ENCODE results near the gene SCAMP4.
A peak's percentile ranks its signal among the peaks of the same experiment; 100 is the strongest.
"Not testable (repeated sequence)": the region's sequence is repeated elsewhere in the genome, so short reads cannot be mapped to it uniquely, and the experiment has no call there.

SCAMP4 gene

DNA sequence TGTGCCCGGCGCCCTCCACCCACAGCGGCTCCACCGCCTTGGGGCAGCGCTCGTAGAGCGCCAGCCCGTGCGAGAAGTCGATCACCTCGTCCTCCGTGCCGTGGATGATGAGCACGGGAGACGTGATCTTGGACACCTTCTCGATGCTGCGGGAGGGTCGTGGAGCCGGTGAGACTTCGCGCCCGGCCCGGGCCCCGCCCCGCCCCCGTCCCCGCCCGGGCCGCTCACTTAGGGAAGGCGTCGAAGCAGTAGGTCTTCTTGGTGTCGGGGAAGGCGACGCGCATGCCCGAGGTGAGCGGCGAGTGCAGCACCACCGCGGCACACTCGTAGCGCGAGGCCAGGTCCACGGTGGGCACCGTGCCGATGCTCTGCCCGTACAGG lies 27.9 kb upstream of the SCAMP4 start:
- H3K27ac ChIP-seq (ENCODE audit: insufficient read depth in 1 of 2, low read depth in 1 of 2, low read length in 2 of 2, poor library complexity in 1 of 2, severe bottlenecking in 2 of 2); H3K4me3 ChIP-seq (ENCODE audit: control insufficient read depth in 1 of 7, extremely low read depth in 1 of 7, insufficient read depth in 4 of 7, low read depth in 2 of 7, low read length in 6 of 7); H3K9me3 ChIP-seq (ENCODE audit: control extremely low read depth in 1 of 5, control insufficient read depth in 4 of 5, insufficient read depth in 2 of 5, low read depth in 1 of 5, low read length in 4 of 5); H3K27me3 ChIP-seq (replicated peaks in 2 of 5; ENCODE audit: control insufficient read depth in 4 of 5, insufficient read depth in 5 of 5, low read length in 4 of 5); DNase-seq: not testable (repeated sequence)
- H3K4me1 ChIP-seq (ENCODE audit: control extremely low read depth in 1 of 4, control insufficient read depth in 4 of 4, insufficient read depth in 4 of 4, low read length in 3 of 4): peaks cover 6 to 36% (median 29%) of the 10 kb centered on the region in 4 experiments
- WGBS (ENCODE audit: insufficient coverage): 88% methylated on average over 15 of the region's 47 CpGs
- ChIA-PET POLR2A (interaction anchor here (1.5 to 3.0 kb wide), 2 partner anchors 13 to 20 kb away, joined by 4 to 19 read pairs; no protein-coding TSS in a partner anchor), CTCF (interaction anchor here (0.6 to 3.2 kb wide), 3 partner anchors 12 to 17 kb away, joined by 4 to 32 read pairs (median 4); no protein-coding TSS in a partner anchor)
- peaks cover 0 to 30% (median 12%) of the 10 kb centered on the region in 4 experiments for H3K36me3 ChIP-seq (ENCODE audit: control insufficient read depth in 4 of 4, insufficient read depth in 4 of 4, low read length in 3 of 4)

DNA sequence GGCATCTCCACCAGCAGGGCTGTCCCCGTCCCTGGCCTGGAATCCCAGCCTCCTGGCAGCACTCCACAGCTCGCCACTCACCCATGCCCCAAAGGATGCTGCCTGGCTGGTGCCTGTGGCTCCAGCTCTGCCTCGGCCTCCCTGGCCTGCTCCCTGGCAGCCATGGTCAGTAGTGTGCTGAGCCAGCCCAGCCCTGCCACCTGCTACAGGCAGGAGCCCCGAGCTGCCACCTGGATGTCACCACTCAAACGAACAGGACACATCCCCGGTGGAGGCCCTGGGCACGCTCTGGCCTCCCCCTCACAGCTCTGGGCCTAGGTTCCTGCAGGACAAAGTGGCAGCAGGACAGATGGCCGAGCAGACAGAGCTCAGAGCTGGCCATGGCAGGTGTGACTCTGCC lies 26.6 kb upstream of the SCAMP4 start:
- H3K4me3 ChIP-seq (ENCODE audit: control insufficient read depth in 1 of 7, extremely low read depth in 1 of 7, insufficient read depth in 4 of 7, low read depth in 2 of 7, low read length in 6 of 7); H3K9me3 ChIP-seq (ENCODE audit: control extremely low read depth in 1 of 5, control insufficient read depth in 4 of 5, insufficient read depth in 2 of 5, low read depth in 1 of 5, low read length in 4 of 5); CTCF ChIA-PET; H3K27ac ChIP-seq (ENCODE audit: insufficient read depth in 1 of 2, low read depth in 1 of 2, low read length in 2 of 2, poor library complexity in 1 of 2, severe bottlenecking in 2 of 2); POLR2A ChIA-PET; H3K27me3 ChIP-seq (replicated peaks in 2 of 5; ENCODE audit: control insufficient read depth in 4 of 5, insufficient read depth in 5 of 5, low read length in 4 of 5); DNase-seq: not testable (repeated sequence)
- Histone ChIP-seq H3K4me1 (ENCODE audit: control extremely low read depth in 1 of 4, control insufficient read depth in 4 of 4, insufficient read depth in 4 of 4, low read length in 3 of 4) (peaks cover 6 to 43% (median 36%) of the 10 kb centered on the region in 4 experiments), H3K36me3 (ENCODE audit: control insufficient read depth in 4 of 4, insufficient read depth in 4 of 4, low read length in 3 of 4) (peaks cover 0 to 17% (median 6%) of the 10 kb centered on the region in 4 experiments)
- WGBS (ENCODE audit: insufficient coverage): 89% methylated on average over 8 of the region's 8 CpGs

DNA sequence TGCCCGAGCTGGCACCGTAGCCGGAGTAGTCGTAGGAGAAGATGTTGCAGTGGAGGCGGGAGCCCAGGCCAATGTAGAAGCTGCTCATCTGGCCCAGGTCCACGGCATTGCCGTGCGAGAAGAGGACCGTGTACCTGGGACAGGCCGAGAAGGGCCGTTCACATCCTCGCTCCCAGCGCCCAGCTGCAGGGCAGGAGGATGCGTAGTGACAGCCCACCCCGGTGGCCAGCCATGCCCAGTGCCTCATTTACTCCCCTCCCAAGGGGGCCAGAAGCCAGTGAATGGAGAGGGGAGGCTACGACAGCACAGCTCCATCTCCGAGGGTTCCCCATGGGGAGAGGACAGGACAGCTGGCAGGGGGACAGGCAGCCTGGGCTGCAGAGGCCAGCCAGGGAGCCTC lies 25.2 kb upstream of the SCAMP4 start:
- POLR2A ChIA-PET; H3K27me3 ChIP-seq (replicated peaks in 2 of 5; ENCODE audit: control insufficient read depth in 4 of 5, insufficient read depth in 5 of 5, low read length in 4 of 5); H3K9me3 ChIP-seq (ENCODE audit: control extremely low read depth in 1 of 5, control insufficient read depth in 4 of 5, insufficient read depth in 2 of 5, low read depth in 1 of 5, low read length in 4 of 5); H3K4me3 ChIP-seq (ENCODE audit: control insufficient read depth in 1 of 7, extremely low read depth in 1 of 7, insufficient read depth in 4 of 7, low read depth in 2 of 7, low read length in 6 of 7); DNase-seq; H3K27ac ChIP-seq (ENCODE audit: insufficient read depth in 1 of 2, low read depth in 1 of 2, low read length in 2 of 2, poor library complexity in 1 of 2, severe bottlenecking in 2 of 2): not testable (repeated sequence)
- H3K4me1 ChIP-seq (ENCODE audit: control extremely low read depth in 1 of 4, control insufficient read depth in 4 of 4, insufficient read depth in 4 of 4, low read length in 3 of 4): peaks cover 3 to 44% (median 37%) of the 10 kb centered on the region in 4 experiments
- CTCF ChIA-PET: interaction anchor here (1.1 to 1.4 kb wide), 2 partner anchors 16 to 18 kb away, joined by 3 to 5 read pairs; no protein-coding TSS in a partner anchor
- H3K36me3 ChIP-seq (ENCODE audit: control insufficient read depth in 4 of 4, insufficient read depth in 4 of 4, low read length in 3 of 4): peaks cover 0 to 12% (median 5%) of the 10 kb centered on the region in 4 experiments
- 94% methylated on average over 8 of the region's 17 CpGs for WGBS (ENCODE audit: insufficient coverage)

DNA sequence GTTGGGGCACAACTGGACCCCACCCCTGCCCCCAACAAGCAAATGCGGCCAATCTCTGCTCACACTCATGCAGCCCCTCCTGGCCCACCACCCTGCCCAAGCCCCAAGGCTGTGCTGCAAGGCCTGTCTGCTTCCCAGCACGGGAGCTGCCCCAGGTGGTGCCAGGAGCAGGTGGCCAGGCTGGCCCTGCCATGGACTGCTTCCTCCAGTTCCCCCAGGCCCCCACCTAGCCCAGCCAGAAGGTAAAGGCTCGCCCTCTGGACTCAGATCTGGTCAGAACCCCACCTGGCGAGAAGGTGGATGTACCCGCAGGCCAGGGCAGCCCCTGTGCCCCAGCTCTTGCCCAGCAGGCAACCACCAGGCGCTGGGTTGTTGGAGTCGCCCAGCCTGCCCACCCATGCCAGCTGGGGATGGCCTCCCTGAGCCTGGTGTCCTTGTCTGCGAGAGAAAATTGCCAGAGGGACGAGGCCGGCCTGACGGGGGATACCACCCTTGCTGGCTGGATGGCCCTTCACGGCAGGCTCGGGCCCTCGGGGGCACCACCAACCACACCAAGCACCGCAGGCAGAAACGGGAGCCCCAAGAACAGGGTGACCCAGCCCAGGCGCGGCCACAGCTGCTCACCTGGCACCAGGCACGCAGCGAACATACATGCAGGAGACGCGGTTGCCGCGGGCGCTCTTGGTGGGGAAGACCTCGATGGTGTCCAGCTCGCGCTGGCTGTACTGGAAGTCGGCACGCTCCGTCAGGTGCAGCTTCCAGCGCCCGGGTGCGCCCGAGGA lies 24.4 kb upstream of the SCAMP4 start:
- no peak for DNase-seq
- Histone ChIP-seq H3K9me3 (ENCODE audit: control extremely low read depth in 1 of 5, control insufficient read depth in 4 of 5, insufficient read depth in 2 of 5, low read depth in 1 of 5, low read length in 4 of 5) (no peaks in the 10 kb centered on the region), H3K4me1 (ENCODE audit: control extremely low read depth in 1 of 4, control insufficient read depth in 4 of 4, insufficient read depth in 4 of 4, low read length in 3 of 4) (peaks cover 3 to 42% (median 37%) of the 10 kb centered on the region in 4 experiments), H3K4me3 (ENCODE audit: control insufficient read depth in 1 of 7, extremely low read depth in 1 of 7, insufficient read depth in 4 of 7, low read depth in 2 of 7, low read length in 6 of 7) (no peak overlapping the region), H3K36me3 (ENCODE audit: control insufficient read depth in 4 of 4, insufficient read depth in 4 of 4, low read length in 3 of 4) (peaks cover 0 to 12% (median 5%) of the 10 kb centered on the region in 4 experiments), H3K27me3 (replicated peaks in 2 of 5; ENCODE audit: control insufficient read depth in 4 of 5, insufficient read depth in 5 of 5, low read length in 4 of 5) (no peaks in the 10 kb centered on the region), H3K27ac (ENCODE audit: insufficient read depth in 1 of 2, low read depth in 1 of 2, low read length in 2 of 2, poor library complexity in 1 of 2, severe bottlenecking in 2 of 2) (no peak overlapping the region)
- POLR2A ChIA-PET: no interaction called here
- 98% methylated on average over 15 of the region's 35 CpGs for WGBS (ENCODE audit: insufficient coverage)
- CTCF ChIA-PET: interaction anchor here (1.1 to 1.4 kb wide), 2 partner anchors 16 to 17 kb away, joined by 3 to 5 read pairs; no protein-coding TSS in a partner anchor

DNA sequence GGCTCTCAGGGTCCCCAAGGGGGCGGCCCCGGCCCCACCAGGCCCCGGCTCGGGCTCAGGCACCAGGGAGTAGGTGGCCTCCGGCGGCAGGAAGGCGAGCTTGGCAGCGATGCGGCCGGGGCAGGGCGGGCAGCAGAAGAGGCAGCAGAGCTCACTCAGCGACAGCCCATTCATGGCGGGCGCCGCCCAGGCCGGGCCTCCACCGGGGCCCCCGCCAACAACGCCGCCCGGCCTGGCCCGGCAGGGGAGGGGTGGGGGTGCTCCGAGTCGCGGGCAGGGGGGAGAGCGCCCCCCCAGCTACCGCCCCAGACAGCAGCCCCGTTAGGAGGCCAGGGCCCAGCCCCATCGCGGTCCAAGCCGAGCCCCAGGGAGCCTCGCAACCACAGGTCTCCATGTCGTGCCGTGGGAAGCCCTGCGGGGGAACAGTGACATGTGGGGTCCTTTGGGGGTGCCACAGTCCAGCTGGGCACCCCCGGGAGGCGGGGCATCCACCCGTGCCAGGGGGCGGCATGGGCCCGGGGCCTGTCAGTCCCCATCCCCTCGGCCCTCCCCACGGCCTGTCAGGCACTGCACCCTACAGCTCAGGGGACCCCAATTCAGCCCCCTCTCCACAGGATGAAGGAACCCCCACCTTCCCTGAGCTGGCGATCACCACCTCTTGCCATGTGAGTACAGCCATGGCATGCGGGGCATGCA lies 23.7 kb upstream of the SCAMP4 start:
- H3K4me3 ChIP-seq (ENCODE audit: control insufficient read depth in 1 of 7, extremely low read depth in 1 of 7, insufficient read depth in 4 of 7, low read depth in 2 of 7, low read length in 6 of 7); CTCF ChIA-PET: not testable (repeated sequence)

DNA sequence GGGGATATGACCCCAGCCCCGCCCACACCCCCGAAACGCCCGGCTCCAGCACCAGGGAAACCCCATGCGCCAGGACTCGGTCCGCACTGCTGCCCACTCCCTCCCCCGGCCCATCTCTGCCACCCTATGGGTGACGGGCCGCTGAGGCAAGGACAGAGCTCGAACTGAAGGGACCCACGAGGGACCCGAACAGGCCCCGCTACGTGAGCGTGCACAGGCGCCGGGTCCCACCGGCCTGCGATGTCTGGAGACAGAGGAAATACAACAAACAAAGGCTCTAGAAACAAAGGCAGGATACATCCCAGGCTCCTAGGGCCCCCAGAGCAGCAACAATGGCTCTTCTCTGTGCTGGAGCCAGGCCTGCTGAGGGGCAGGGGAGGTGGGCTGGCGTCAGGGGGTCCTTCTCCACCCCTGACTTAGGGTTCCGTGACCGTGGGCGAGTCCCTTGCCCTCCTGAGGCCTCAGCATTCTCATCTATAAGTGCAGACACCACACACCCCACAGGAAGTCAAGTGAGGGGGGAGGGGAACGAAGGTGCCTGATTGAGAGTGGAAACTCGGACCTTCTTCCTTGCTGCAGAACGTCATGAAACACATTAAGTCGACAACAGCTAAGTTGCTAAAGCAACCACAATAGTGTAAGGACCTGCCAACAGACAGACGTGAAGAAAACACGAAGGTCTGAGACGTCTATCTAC lies 23.0 kb upstream of the SCAMP4 start:
- Histone ChIP-seq H3K27me3 (replicated peaks in 2 of 5; ENCODE audit: control insufficient read depth in 4 of 5, insufficient read depth in 5 of 5, low read length in 4 of 5) (no peaks in the 10 kb centered on the region), H3K4me3 (ENCODE audit: control insufficient read depth in 1 of 7, extremely low read depth in 1 of 7, insufficient read depth in 4 of 7, low read depth in 2 of 7, low read length in 6 of 7) (no peak overlapping the region), H3K4me1 (ENCODE audit: control extremely low read depth in 1 of 4, control insufficient read depth in 4 of 4, insufficient read depth in 4 of 4, low read length in 3 of 4) (peaks cover 3 to 42% (median 36%) of the 10 kb centered on the region in 4 experiments), H3K36me3 (ENCODE audit: control insufficient read depth in 4 of 4, insufficient read depth in 4 of 4, low read length in 3 of 4) (peaks cover 0 to 12% (median 5%) of the 10 kb centered on the region in 4 experiments), H3K9me3 (ENCODE audit: control extremely low read depth in 1 of 5, control insufficient read depth in 4 of 5, insufficient read depth in 2 of 5, low read depth in 1 of 5, low read length in 4 of 5) (no peaks in the 10 kb centered on the region), H3K27ac (ENCODE audit: insufficient read depth in 1 of 2, low read depth in 1 of 2, low read length in 2 of 2, poor library complexity in 1 of 2, severe bottlenecking in 2 of 2) (peak overlapping the region in 1 of 2 experiments; percentile 79)
- no peak for DNase-seq
- ChIA-PET CTCF (interaction anchor here (1.8 kb wide), 1 partner anchor 18 kb away, joined by 8 read pairs; no protein-coding TSS in a partner anchor), POLR2A (interaction anchor here (0.6 kb wide), 1 partner anchor 13 kb away, joined by 3 read pairs; no protein-coding TSS in a partner anchor)
- WGBS (ENCODE audit: insufficient coverage): 85% methylated on average over 24 of the region's 31 CpGs

More for the DNA sequence above, 23.7 kb upstream of the SCAMP4 start:
- not testable (repeated sequence) for H3K27me3 ChIP-seq (replicated peaks in 2 of 5; ENCODE audit: control insufficient read depth in 4 of 5, insufficient read depth in 5 of 5, low read length in 4 of 5); DNase-seq; H3K9me3 ChIP-seq (ENCODE audit: control extremely low read depth in 1 of 5, control insufficient read depth in 4 of 5, insufficient read depth in 2 of 5, low read depth in 1 of 5, low read length in 4 of 5); H3K27ac ChIP-seq (ENCODE audit: insufficient read depth in 1 of 2, low read depth in 1 of 2, low read length in 2 of 2, poor library complexity in 1 of 2, severe bottlenecking in 2 of 2)
- Histone ChIP-seq H3K4me1 (ENCODE audit: control extremely low read depth in 1 of 4, control insufficient read depth in 4 of 4, insufficient read depth in 4 of 4, low read length in 3 of 4) (peaks cover 3 to 40% (median 34%) of the 10 kb centered on the region in 4 experiments), H3K36me3 (ENCODE audit: control insufficient read depth in 4 of 4, insufficient read depth in 4 of 4, low read length in 3 of 4) (peaks cover 0 to 12% (median 5%) of the 10 kb centered on the region in 4 experiments)
- 94% methylated on average over 16 of the region's 44 CpGs for WGBS (ENCODE audit: insufficient coverage)
- POLR2A ChIA-PET: interaction anchor here (0.6 kb wide), 1 partner anchor 14 kb away, joined by 3 read pairs; no protein-coding TSS in a partner anchor
